Measurements from ENCODE around the gene ZNF25. TPM values are rescaled to one million over a fixed set of nuclear protein-coding genes. Genes with fewer than 3 reads are reported as not detected.
"Not testable (repeated sequence)": the region's sequence is repeated elsewhere in the genome, so short reads cannot be mapped to it uniquely, and the experiment has no call there.

The ZNF25 gene
- polyA plus RNA-seq, result 1 to 10 TPM; 1.1 to 4.6 (median 2.6) TPM
- long read RNA-seq, donor 1, full-length matches to known transcripts, result 1 of 1 reads
- long read RNA-seq, donor 1, partial matches to known transcripts, result 0 of 1 reads
- long read RNA-seq, donor 1, other reads (novel, unspliced or antisense), result 0 of 1 reads
- long read RNA-seq, donor 2, result 0 reads
- long read RNA-seq, donor 3, partial matches to known transcripts, result 5 of 5 reads
- long read RNA-seq, donor 3, other reads (novel, unspliced or antisense), result 0 of 5 reads
- long read RNA-seq, donor 4, result 0 reads
- long read RNA-seq, donor 5, result 0 reads
- long read RNA-seq, donor 6, full-length matches to known transcripts, result 2 of 2 reads
- long read RNA-seq, donor 6, partial matches to known transcripts, result 0 of 2 reads
- long read RNA-seq, donor 6, other reads (novel, unspliced or antisense), result 0 of 2 reads
- long read RNA-seq, donor 7, result 0 reads
- long read RNA-seq, donor 8, result 0 reads
- long read RNA-seq, donor 9, partial matches to known transcripts, result 21 of 21 reads
- long read RNA-seq, donor 9, other reads (novel, unspliced or antisense), result 0 of 21 reads
- long read RNA-seq, donor 10, result 0 reads

DNA sequence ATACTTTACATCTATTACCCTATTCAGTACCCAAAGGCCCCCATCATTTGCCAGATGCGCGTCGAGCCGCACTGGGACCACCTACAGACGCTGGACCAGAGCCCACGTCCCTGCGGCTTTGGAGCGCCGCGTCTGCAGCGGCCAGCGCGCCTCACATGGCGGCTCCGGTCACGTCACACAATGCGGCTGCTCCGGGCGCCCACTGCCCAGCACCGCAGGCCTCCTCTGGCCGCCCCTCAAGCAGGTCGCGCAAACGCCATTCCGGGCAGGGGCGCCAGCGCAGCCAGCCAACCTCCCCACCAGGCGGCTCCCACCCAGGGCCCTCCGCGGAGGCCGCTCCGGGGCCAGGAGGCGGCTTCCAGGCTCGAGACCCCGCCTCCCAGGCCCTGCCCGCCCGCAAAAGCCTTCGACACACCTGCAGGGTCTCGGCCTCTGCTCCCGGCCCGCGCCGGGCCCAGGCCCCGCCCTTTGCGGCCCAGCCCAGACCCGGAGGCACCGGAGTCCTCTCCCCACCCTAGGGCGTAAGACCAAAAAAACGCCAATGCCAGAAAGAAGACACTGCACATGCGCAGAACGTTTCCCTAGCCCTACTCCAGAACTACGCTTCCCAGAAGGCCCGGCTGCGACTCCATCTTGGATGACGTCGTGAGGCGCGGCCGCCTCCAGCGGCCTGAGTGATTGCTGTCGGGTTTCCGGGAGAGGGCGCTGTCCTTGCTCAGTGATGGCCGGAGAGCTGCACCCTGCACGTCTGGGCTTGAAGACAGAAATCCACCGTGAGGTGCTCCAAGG lies at the start of gene ZNF25:
Gene ZNF25, minus strand, starts transcription at position 557 of the 789 bp plus-strand sequence. CDS start 4,925 bp downstream, outside the sequence.
- Histone ChIP-seq H3K4me3 (ENCODE audit: low read depth in 1 of 3, low read length in 3 of 3) (peak within 1 kb of the TSS; percentile 52 to 90 (median 57)), H3K27me3 (ENCODE audit: control insufficient read depth in 3 of 3, insufficient read depth in 3 of 3, low read length in 3 of 3) (no peaks in the 10 kb centered on the region), H3K27ac (ENCODE audit: low read depth in 1 of 3, low read length in 2 of 3) (peak within 1 kb of the TSS; percentile 89 to 98 (median 96)), H3K4me1 (ENCODE audit: control insufficient read depth in 3 of 3, insufficient read depth in 2 of 3, low read depth in 1 of 3, low read length in 2 of 3) (peaks cover 0 to 4% (median 0%) of the 10 kb centered on the region in 3 donors), H3K9me3 (ENCODE audit: control insufficient read depth in 2 of 2, insufficient read depth in 1 of 2, low read depth in 1 of 2, low read length in 1 of 2) (peaks cover 0 to 2% of the 10 kb centered on the region in 2 donors), H3K36me3 (ENCODE audit: control insufficient read depth in 3 of 3, insufficient read depth in 2 of 3, low read depth in 1 of 3, low read length in 3 of 3) (no peaks in the 10 kb centered on the region)
- DNase-seq, result peak; percentile 99 to 100
- peak; percentile 73 for FAIRE-seq
- 0% methylated on average over 63 to 66 of the region's 66 CpGs for WGBS, 3 donors

DNA sequence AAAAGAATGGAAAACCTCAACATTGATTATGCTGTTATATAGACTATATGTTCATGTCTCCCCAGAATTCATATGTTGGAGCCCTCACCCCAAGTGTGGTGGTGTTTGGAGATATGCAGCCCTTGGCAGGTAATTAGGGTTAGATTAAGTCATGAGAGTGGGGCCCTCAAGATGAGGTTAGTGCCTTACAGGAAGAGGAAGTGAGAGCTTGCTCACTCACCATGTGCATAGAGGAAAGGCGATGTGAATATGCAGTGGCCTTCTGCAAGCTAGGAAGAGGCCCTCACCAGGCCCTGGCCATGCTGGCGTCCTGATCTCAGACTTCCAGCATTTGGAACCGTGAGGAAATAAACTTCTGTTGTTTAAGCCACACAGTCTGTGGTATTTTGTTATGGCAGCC lies 48.8 kb upstream of the ZNF25 start:
- Histone ChIP-seq H3K4me3 (ENCODE audit: low read depth in 1 of 3, low read length in 3 of 3) (no peak overlapping the region), H3K27ac (ENCODE audit: low read depth in 1 of 3, low read length in 2 of 3) (no peak overlapping the region), H3K36me3 (ENCODE audit: control insufficient read depth in 3 of 3, insufficient read depth in 2 of 3, low read depth in 1 of 3, low read length in 3 of 3) (peaks cover 0 to 27% (median 10%) of the 10 kb centered on the region in 3 donors), H3K4me1 (ENCODE audit: control insufficient read depth in 3 of 3, insufficient read depth in 2 of 3, low read depth in 1 of 3, low read length in 2 of 3) (no peaks in the 10 kb centered on the region), H3K9me3 (ENCODE audit: control insufficient read depth in 2 of 2, insufficient read depth in 1 of 2, low read depth in 1 of 2, low read length in 1 of 2) (no peaks in the 10 kb centered on the region), H3K27me3 (ENCODE audit: control insufficient read depth in 3 of 3, insufficient read depth in 3 of 3, low read length in 3 of 3) (no peaks in the 10 kb centered on the region)
- no peak for DNase-seq
- no peak for FAIRE-seq
- 86 to 95% (median 95%) methylated on average over 3 of the region's 3 CpGs for WGBS, 3 donors

DNA sequence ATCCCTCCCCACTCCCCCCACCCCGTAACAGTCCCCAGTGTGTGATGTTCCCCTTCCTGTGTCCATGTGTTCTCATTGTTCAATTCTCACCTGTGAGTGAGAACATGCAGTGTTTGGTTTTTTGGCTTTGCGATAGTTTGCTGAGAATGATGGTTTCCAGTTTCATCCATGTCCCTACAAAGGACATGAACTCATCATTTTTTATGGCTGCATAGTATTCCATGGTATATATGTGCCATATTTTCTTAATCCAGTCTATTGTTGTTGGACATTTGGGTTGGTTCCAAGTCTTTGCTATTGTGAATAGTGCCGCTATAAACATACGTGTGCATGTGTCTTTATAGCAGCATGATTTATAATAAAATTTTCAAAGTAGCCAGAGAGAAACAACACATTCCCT lies 42.7 kb upstream of the ZNF25 start:
- not testable (repeated sequence) for FAIRE-seq; DNase-seq; H3K27ac ChIP-seq (ENCODE audit: low read depth in 1 of 3, low read length in 2 of 3); H3K27me3 ChIP-seq (ENCODE audit: control insufficient read depth in 3 of 3, insufficient read depth in 3 of 3, low read length in 3 of 3); H3K4me1 ChIP-seq (ENCODE audit: control insufficient read depth in 3 of 3, insufficient read depth in 2 of 3, low read depth in 1 of 3, low read length in 2 of 3); H3K4me3 ChIP-seq (ENCODE audit: low read depth in 1 of 3, low read length in 3 of 3); H3K9me3 ChIP-seq (ENCODE audit: control insufficient read depth in 2 of 2, insufficient read depth in 1 of 2, low read depth in 1 of 2, low read length in 1 of 2)
- peaks cover 7 to 26% (median 13%) of the 10 kb centered on the region in 3 donors for H3K36me3 ChIP-seq (ENCODE audit: control insufficient read depth in 3 of 3, insufficient read depth in 2 of 3, low read depth in 1 of 3, low read length in 3 of 3)
- WGBS, 3 donors, result 67 to 73% (median 70%) methylated on average over 3 to 4 of the region's 4 CpGs

DNA sequence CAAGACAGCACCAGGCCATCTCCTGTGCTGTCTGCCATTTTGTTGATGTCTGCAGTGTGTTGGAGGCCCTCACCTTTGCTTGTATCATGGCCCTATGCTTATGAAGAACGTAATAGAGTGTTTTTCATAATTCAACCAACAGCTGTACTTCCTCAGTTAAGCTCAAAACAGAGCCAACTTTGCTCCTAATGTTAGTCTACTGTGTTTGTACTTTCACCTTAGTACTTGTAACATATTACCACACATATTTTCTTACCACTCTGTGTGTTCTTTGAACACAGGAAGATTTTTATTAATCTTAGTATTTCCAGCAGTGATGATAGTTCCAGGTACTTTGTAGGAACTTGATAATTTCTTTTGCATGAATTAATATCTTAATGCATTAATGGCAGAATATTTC lies 39.9 kb upstream of the ZNF25 start:
- no peaks in the 10 kb centered on the region for H3K27me3 ChIP-seq (ENCODE audit: control insufficient read depth in 3 of 3, insufficient read depth in 3 of 3, low read length in 3 of 3)
- FAIRE-seq, result no peak
- 89 to 94% (median 90%) methylated on average over 1 of the region's 1 CpG for WGBS, 3 donors

DNA sequence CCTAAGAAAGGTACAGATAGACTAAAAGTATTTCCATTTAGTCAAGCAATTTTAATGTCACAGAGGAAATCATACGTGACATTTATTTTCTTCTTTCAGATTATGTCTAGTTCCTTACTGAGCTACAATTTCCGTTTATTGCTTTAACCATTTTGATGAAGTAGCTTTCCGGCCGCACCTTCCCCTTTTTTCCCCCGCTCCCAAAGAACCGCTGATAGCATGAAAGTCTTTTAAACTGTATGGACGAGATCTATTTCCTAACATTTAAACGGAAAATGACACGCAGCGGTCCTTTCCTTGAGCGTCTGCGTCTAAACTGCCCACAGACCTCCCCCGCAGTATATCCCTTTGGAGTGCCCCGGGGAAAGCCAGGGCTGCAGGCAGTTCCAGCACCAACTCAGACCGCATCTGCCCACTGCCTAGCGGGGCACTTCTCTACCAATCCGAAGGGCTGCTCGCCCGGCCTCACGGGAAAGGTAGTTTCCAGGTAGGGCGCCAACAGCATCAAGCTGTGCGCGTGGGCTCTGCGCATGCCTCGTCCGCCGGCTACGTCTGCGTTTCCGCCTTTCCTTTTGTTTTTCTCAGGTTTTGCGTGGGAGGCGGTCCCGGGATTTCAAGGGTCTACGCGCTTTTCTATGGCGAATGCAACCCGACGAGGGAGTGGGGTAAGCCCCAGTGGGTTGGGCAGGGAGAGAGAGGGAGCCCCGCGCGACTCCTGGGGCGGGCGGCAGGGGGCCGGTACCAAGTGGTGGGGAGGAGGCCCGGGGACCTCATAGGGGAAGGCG lies 33.9 kb upstream of the ZNF25 start, which contains the start of gene ZNF33A:
Gene ZNF33A, plus strand, starts transcription at position 557 of the 785 bp plus-strand sequence. CDS start 1,667 bp downstream, outside the sequence.
- WGBS, 3 donors, result 0 to 1% (median 1%) methylated on average over 37 to 46 of the region's 46 CpGs
- H3K27ac ChIP-seq (ENCODE audit: low read depth in 1 of 3, low read length in 2 of 3), result peak within 1 kb of the TSS; percentile 92 to 99 (median 98)
- H3K9me3 ChIP-seq (ENCODE audit: control insufficient read depth in 2 of 2, insufficient read depth in 1 of 2, low read depth in 1 of 2, low read length in 1 of 2), result no peaks in the 10 kb centered on the region
- FAIRE-seq, result no peak
- peak within 1 kb of the TSS; percentile 49 to 83 (median 82) for H3K4me3 ChIP-seq (ENCODE audit: low read depth in 1 of 3, low read length in 3 of 3)
- no peaks in the 10 kb centered on the region for H3K27me3 ChIP-seq (ENCODE audit: control insufficient read depth in 3 of 3, insufficient read depth in 3 of 3, low read length in 3 of 3)
- H3K4me1 ChIP-seq (ENCODE audit: control insufficient read depth in 3 of 3, insufficient read depth in 2 of 3, low read depth in 1 of 3, low read length in 2 of 3), result no peaks in the 10 kb centered on the region
- peak; percentile 96 to 97 for DNase-seq
- H3K36me3 ChIP-seq (ENCODE audit: control insufficient read depth in 3 of 3, insufficient read depth in 2 of 3, low read depth in 1 of 3, low read length in 3 of 3), result peaks cover 0 to 16% (median 5%) of the 10 kb centered on the region in 3 donors

More for the DNA sequence above, 39.9 kb upstream of the ZNF25 start:
- peaks cover 7 to 28% (median 16%) of the 10 kb centered on the region in 3 donors for H3K36me3 ChIP-seq (ENCODE audit: control insufficient read depth in 3 of 3, insufficient read depth in 2 of 3, low read depth in 1 of 3, low read length in 3 of 3)
- no peaks in the 10 kb centered on the region for H3K9me3 ChIP-seq (ENCODE audit: control insufficient read depth in 2 of 2, insufficient read depth in 1 of 2, low read depth in 1 of 2, low read length in 1 of 2)
- DNase-seq, result peak in 1 of 2 donors; percentile 19
- no peaks in the 10 kb centered on the region for H3K4me1 ChIP-seq (ENCODE audit: control insufficient read depth in 3 of 3, insufficient read depth in 2 of 3, low read depth in 1 of 3, low read length in 2 of 3)
- H3K27ac ChIP-seq (ENCODE audit: low read depth in 1 of 3, low read length in 2 of 3), result peak overlapping the region in 1 of 3 donors; percentile 9
- no peak overlapping the region for H3K4me3 ChIP-seq (ENCODE audit: low read depth in 1 of 3, low read length in 3 of 3)

DNA sequence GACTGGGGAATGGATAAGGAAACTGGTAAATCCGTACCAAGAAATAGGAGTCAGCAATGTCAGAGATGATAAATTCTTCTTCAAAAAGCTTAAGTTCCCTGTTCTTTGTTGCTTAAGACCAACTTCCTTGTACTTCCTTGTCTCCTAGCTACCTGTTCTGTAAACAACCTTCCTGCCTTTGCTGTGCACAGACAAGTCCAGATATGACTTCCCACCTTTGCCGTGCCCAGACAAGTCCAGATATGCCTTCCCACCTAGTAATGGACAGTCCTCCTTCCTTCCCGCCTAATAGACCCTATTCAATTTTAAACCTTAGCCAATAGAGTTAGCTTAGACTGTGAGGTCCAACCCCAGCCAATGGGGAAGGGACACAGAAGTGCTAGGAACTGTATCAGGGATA lies 31.5 kb upstream of the ZNF25 start:
- Histone ChIP-seq H3K4me3 (ENCODE audit: low read depth in 1 of 3, low read length in 3 of 3) (no peak overlapping the region), H3K36me3 (ENCODE audit: control insufficient read depth in 3 of 3, insufficient read depth in 2 of 3, low read depth in 1 of 3, low read length in 3 of 3) (peaks cover 0 to 3% (median 0%) of the 10 kb centered on the region in 3 donors), H3K27ac (ENCODE audit: low read depth in 1 of 3, low read length in 2 of 3) (no peak overlapping the region), H3K27me3 (ENCODE audit: control insufficient read depth in 3 of 3, insufficient read depth in 3 of 3, low read length in 3 of 3) (no peaks in the 10 kb centered on the region), H3K9me3 (ENCODE audit: control insufficient read depth in 2 of 2, insufficient read depth in 1 of 2, low read depth in 1 of 2, low read length in 1 of 2) (no peaks in the 10 kb centered on the region), H3K4me1 (ENCODE audit: control insufficient read depth in 3 of 3, insufficient read depth in 2 of 3, low read depth in 1 of 3, low read length in 2 of 3) (no peaks in the 10 kb centered on the region)
- DNase-seq (peak; percentile 5 to 9), FAIRE-seq (no peak)
- 49 to 64% (median 54%) methylated on average over 3 of the region's 3 CpGs for WGBS, 3 donors

DNA sequence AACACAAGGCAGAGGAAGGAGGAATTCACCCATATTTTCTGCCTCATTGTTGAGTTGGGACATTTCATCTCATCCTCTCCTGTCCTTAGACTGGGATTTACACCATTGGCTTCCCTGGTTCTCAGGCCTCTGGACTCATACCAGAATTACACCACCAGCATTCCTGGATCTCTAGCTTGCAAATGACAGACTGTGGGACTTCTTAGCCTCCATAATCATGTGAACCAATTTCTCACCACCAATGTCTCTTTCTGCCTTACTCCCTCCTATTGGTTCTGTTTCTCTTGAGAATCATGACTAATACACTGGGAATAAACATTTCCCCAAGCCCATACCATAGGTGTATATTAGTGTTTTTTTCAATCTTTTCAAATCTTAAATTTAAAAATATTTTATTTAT lies 31.1 kb upstream of the ZNF25 start:
- DNase-seq (no peak), FAIRE-seq (no peak)
- no peak overlapping the region for H3K27ac ChIP-seq (ENCODE audit: low read depth in 1 of 3, low read length in 2 of 3)
- H3K36me3 ChIP-seq (ENCODE audit: control insufficient read depth in 3 of 3, insufficient read depth in 2 of 3, low read depth in 1 of 3, low read length in 3 of 3), result peaks cover 0 to 3% (median 0%) of the 10 kb centered on the region in 3 donors
- no peaks in the 10 kb centered on the region for H3K27me3 ChIP-seq (ENCODE audit: control insufficient read depth in 3 of 3, insufficient read depth in 3 of 3, low read length in 3 of 3)
- no peaks in the 10 kb centered on the region for H3K9me3 ChIP-seq (ENCODE audit: control insufficient read depth in 2 of 2, insufficient read depth in 1 of 2, low read depth in 1 of 2, low read length in 1 of 2)
- no peaks in the 10 kb centered on the region for H3K4me1 ChIP-seq (ENCODE audit: control insufficient read depth in 3 of 3, insufficient read depth in 2 of 3, low read depth in 1 of 3, low read length in 2 of 3)
- no peak overlapping the region for H3K4me3 ChIP-seq (ENCODE audit: low read depth in 1 of 3, low read length in 3 of 3)
